ENCODE data around the gene HSPB8. TPM values are rescaled to one million over a fixed set of nuclear protein-coding genes. Genes with fewer than 3 reads are reported as not detected.

The HSPB8 gene
- total RNA-seq, 1 experiment from 2014 or later, result 6.7 TPM

DNA sequence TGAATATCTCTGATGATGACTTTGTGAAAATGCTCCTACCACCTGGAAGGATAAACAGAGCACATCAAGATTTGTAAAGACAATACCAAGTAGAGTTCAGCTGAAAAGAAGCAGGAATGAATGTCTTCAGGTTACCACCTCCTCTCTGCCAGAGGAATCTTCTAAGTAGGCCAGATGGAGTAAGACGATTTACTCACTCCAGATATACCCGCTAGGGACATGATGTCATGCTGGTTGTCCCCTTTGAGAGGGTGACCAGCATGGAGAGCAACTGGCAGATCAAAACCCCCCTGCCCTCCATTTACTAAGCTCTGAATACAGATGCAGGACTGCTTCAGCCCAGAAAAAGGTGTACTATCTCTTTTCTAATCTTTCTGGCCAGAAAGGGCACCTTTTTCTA is 39.3 kb upstream of the HSPB8 start (continued):
- TF ChIP-seq, protein P1, sequence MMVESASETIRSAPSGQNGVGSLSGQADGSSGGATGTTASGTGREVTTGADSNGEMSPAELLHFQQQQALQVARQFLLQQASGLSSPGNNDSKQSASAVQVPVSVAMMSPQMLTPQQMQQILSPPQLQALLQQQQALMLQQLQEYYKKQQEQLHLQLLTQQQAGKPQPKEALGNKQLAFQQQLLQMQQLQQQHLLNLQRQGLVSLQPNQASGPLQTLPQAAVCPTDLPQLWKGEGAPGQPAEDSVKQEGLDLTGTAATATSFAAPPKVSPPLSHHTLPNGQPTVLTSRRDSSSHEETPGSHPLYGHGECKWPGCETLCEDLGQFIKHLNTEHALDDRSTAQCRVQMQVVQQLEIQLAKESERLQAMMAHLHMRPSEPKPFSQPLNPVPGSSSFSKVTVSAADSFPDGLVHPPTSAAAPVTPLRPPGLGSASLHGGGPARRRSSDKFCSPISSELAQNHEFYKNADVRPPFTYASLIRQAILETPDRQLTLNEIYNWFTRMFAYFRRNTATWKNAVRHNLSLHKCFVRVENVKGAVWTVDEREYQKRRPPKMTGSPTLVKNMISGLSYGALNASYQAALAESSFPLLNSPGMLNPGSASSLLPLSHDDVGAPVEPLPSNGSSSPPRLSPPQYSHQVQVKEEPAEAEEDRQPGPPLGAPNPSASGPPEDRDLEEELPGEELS (CRISPR knock-in tag; IDR thresholded peaks at IDR 0.05), result no peak
- TF ChIP-seq ZBTB21 (CRISPR knock-in tag; IDR thresholded peaks at IDR 0.05; ENCODE audit: borderline replicate concordance) (no peak), ELF4 (CRISPR knock-in tag; IDR thresholded peaks at IDR 0.05; ENCODE audit: low read depth) (no peak)
- TF ChIP-seq, protein P2, sequence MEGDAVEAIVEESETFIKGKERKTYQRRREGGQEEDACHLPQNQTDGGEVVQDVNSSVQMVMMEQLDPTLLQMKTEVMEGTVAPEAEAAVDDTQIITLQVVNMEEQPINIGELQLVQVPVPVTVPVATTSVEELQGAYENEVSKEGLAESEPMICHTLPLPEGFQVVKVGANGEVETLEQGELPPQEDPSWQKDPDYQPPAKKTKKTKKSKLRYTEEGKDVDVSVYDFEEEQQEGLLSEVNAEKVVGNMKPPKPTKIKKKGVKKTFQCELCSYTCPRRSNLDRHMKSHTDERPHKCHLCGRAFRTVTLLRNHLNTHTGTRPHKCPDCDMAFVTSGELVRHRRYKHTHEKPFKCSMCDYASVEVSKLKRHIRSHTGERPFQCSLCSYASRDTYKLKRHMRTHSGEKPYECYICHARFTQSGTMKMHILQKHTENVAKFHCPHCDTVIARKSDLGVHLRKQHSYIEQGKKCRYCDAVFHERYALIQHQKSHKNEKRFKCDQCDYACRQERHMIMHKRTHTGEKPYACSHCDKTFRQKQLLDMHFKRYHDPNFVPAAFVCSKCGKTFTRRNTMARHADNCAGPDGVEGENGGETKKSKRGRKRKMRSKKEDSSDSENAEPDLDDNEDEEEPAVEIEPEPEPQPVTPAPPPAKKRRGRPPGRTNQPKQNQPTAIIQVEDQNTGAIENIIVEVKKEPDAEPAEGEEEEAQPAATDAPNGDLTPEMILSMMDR (IDR thresholded peaks at IDR 0.05), result no peak

DNA sequence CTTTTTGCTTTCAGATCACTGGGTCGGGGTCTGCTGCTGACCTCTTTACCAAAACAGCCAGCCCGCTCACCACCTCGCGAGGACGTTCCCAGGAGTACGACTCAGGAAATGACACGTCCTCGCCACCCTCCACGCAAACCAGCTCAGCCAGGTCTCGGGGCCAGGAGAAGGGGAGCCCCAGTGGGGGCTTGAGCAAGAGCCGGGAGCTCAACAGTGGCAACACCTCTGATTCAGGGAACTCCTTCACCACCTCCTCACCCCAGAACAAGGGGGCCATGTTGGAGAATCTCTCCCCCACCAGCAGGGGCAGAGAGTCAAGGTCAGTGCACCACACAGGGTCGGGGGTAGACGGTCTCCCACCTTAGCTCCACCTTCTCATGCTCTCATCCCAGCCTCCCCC is 33.4 kb upstream of the HSPB8 start:
- 0 out of 2 replicates have a peak, but pooled peaks have one; percentile 18 for TF ChIP-seq ZNF423 (CRISPR knock-in tag; IDR thresholded peaks at IDR 0.05)
- no peak for TF ChIP-seq ZBTB21 (CRISPR knock-in tag; IDR thresholded peaks at IDR 0.05; ENCODE audit: borderline replicate concordance)
- peak; percentile 82 for ATAC-seq
- DNase-seq (ENCODE audit: low spot score), result peak; percentile 27
- Mint-ChIP-seq H3K27me3 (ENCODE audit: low read depth) (no peaks in the 10 kb centered on the region; the same call in 1 of the 2 replicates), H3K9me3 (peaks cover 6% of the 10 kb centered on the region), H3K4me3 (peak overlapping the region; percentile 17), H3K36me3 (peaks cover 8% of the 10 kb centered on the region), H3K27ac (peak overlapping the region; percentile 76), H3K4me1 (peaks cover 32% of the 10 kb centered on the region)
- ChIA-PET CTCF (interaction anchor here (0.9 to 1.3 kb wide), 5 partner anchors 11 to 498 kb away, joined by 3 to 7 read pairs (median 3); no protein-coding TSS in a partner anchor), POLR2A (interaction anchor here (1.0 to 1.2 kb wide), 2 partner anchors 8 to 9 kb away, joined by 3 to 5 read pairs; no protein-coding TSS in a partner anchor)

DNA sequence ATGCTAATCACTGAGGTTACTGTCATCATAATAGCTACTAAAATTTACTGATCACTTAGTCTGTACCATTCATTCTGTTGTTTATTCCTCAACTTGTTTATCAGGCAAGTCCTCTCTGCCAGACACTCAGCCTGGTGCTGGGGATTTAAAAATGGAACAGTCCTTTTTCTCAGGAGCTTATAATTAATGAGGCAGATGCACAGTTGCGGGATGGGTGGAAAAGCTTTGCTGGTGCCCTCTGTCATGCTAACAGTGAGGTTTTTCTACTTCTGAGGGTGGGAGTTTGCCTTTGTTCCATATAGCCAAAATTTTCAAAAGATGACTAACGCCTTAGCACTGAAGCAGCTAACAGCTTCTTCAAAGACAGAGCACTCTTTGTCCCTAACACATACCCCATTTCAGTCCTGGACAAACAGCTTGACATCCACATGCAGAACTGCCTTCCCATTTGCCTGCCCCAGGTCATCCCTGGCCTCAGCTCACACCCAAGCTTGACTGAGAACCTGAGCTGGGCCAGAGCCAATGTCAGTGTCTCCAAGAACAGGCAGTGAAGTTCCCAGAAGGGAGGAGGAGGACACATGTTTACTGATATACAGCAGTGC is 30.8 kb upstream of the HSPB8 start:
- ChIA-PET CTCF (interaction anchor here (1.0 to 1.1 kb wide), 2 partner anchors 33 to 296 kb away, joined by 3 read pairs; no protein-coding TSS in a partner anchor), POLR2A (no interaction called here)
- ATAC-seq (no peak), DNase-seq (ENCODE audit: low spot score) (no peak)
- TF ChIP-seq ZNF396 (CRISPR knock-in tag; IDR thresholded peaks at IDR 0.05; ENCODE audit: borderline replicate concordance) (no peak), ELF4 (CRISPR knock-in tag; IDR thresholded peaks at IDR 0.05; ENCODE audit: low read depth) (no peak), JUN (CRISPR knock-in tag; IDR thresholded peaks at IDR 0.05) (no peak), SMAD3 (CRISPR knock-in tag; IDR thresholded peaks at IDR 0.05; ENCODE audit: borderline replicate concordance) (no peak), CREB1 (CRISPR knock-in tag; IDR thresholded peaks at IDR 0.05) (no peak), ETV6 (CRISPR knock-in tag; IDR thresholded peaks at IDR 0.05) (no peak), ATF1 (CRISPR knock-in tag; IDR thresholded peaks at IDR 0.05) (no peak)
- TF ChIP-seq, protein P3, sequence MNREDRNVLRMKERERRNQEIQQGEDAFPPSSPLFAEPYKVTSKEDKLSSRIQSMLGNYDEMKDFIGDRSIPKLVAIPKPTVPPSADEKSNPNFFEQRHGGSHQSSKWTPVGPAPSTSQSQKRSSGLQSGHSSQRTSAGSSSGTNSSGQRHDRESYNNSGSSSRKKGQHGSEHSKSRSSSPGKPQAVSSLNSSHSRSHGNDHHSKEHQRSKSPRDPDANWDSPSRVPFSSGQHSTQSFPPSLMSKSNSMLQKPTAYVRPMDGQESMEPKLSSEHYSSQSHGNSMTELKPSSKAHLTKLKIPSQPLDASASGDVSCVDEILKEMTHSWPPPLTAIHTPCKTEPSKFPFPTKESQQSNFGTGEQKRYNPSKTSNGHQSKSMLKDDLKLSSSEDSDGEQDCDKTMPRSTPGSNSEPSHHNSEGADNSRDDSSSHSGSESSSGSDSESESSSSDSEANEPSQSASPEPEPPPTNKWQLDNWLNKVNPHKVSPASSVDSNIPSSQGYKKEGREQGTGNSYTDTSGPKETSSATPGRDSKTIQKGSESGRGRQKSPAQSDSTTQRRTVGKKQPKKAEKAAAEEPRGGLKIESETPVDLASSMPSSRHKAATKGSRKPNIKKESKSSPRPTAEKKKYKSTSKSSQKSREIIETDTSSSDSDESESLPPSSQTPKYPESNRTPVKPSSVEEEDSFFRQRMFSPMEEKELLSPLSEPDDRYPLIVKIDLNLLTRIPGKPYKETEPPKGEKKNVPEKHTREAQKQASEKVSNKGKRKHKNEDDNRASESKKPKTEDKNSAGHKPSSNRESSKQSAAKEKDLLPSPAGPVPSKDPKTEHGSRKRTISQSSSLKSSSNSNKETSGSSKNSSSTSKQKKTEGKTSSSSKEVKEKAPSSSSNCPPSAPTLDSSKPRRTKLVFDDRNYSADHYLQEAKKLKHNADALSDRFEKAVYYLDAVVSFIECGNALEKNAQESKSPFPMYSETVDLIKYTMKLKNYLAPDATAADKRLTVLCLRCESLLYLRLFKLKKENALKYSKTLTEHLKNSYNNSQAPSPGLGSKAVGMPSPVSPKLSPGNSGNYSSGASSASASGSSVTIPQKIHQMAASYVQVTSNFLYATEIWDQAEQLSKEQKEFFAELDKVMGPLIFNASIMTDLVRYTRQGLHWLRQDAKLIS (CRISPR knock-in tag; IDR thresholded peaks at IDR 0.05; ENCODE audit: borderline replicate concordance), result no peak
- TF ChIP-seq, protein P4, sequence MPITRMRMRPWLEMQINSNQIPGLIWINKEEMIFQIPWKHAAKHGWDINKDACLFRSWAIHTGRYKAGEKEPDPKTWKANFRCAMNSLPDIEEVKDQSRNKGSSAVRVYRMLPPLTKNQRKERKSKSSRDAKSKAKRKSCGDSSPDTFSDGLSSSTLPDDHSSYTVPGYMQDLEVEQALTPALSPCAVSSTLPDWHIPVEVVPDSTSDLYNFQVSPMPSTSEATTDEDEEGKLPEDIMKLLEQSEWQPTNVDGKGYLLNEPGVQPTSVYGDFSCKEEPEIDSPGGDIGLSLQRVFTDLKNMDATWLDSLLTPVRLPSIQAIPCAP (CRISPR knock-in tag; IDR thresholded peaks at IDR 0.05), result no peak
- TF ChIP-seq, protein P5, sequence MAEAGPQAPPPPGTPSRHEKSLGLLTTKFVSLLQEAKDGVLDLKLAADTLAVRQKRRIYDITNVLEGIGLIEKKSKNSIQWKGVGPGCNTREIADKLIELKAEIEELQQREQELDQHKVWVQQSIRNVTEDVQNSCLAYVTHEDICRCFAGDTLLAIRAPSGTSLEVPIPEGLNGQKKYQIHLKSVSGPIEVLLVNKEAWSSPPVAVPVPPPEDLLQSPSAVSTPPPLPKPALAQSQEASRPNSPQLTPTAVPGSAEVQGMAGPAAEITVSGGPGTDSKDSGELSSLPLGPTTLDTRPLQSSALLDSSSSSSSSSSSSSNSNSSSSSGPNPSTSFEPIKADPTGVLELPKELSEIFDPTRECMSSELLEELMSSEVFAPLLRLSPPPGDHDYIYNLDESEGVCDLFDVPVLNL (CRISPR knock-in tag; IDR thresholded peaks at IDR 0.05; ENCODE audit: borderline replicate concordance, low read depth), result no peak
- Mint-ChIP-seq H3K9me3 (peaks cover 17% of the 10 kb centered on the region), H3K4me1 (peaks cover 37% of the 10 kb centered on the region), H3K27ac (peak overlapping the region; percentile 48; the same call in 1 of the 2 replicates), H3K36me3 (peaks cover 23% of the 10 kb centered on the region), H3K4me3 (no peak overlapping the region), H3K27me3 (ENCODE audit: low read depth) (no peaks in the 10 kb centered on the region; the same call in 1 of the 2 replicates)

All from WTC11 (cell line).